ENCODE measurements around the gene CNIH4. TPM values are rescaled to one million over a fixed set of nuclear protein-coding genes. Genes with fewer than 3 reads are reported as not detected.

Gene CNIH4
- total RNA-seq, 4 donors from 2014 or later = 22.4 to 32.4 (median 23.5) TPM

DNA sequence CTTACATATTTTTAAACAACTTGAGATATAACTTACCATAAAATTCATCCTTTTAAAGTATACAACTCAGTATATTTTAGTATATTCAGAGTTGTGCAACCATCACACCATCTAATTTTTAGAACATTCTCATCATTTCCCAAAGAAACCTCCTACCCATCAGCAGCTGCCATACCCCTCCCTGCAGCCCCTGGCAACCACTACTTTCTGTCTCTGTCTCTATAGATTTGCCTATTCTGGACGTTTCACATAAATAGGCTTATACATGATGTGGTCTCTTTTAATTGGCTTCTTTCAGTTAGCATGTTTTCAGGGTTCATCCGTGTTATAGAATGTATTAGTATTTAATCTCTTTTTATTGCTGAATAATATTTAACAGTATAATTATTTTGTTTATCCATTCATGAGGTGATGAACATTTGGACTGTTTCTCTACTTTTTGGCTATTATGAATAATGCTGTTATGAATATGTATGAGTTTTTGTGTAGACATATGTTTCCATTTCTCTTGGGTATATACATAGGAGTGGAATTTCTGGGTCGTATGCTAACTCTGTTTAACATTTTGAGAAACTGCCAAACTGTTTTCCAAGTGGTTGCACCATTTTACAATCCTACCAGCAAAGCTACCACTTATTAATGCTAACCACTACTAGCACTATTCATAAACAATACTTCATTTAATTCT, 48.4 kb downstream of the CNIH4 start:
- Histone ChIP-seq H3K9me3 (no peaks in the 10 kb centered on the region), H3K27me3 (no peaks in the 10 kb centered on the region), H3K4me1 (no peaks in the 10 kb centered on the region), H3K36me3 (peaks cover 60 to 65% of the 10 kb centered on the region in 2 donors), H3K27ac (no peak overlapping the region), H3K4me3 (replicated peaks in 1 of 3) (no peak overlapping the region)
- 77 to 81% methylated on average over 3 of the region's 3 CpGs for WGBS, 2 donors
- intact Hi-C loops (cut with DNase I) = no loop called here
- no peak for TF ChIP-seq CTCF (IDR thresholded peaks at IDR 0.05)
- no peak for TF ChIP-seq POLR2A (IDR thresholded peaks at IDR 0.05)
- no peak for DNase-seq

GRCh38 chr1:224405604-224405970, 48.9 kb downstream of the CNIH4 start:
- TF ChIP-seq POLR2A (IDR thresholded peaks at IDR 0.05) (no peak), CTCF (IDR thresholded peaks at IDR 0.05) (no peak)
- Histone ChIP-seq H3K36me3 (peaks cover 56 to 63% of the 10 kb centered on the region in 2 donors), H3K27me3 (no peaks in the 10 kb centered on the region)

GRCh38 chr1:224406216-224406615, 49.5 kb downstream of the CNIH4 start:
- Histone ChIP-seq H3K36me3 (peaks cover 53 to 63% of the 10 kb centered on the region in 2 donors), H3K4me1 (no peaks in the 10 kb centered on the region), H3K27me3 (no peaks in the 10 kb centered on the region), H3K27ac (no peak overlapping the region), H3K9me3 (no peaks in the 10 kb centered on the region), H3K4me3 (replicated peaks in 1 of 3) (no peak overlapping the region)
- no peak for DNase-seq
- TF ChIP-seq CTCF (IDR thresholded peaks at IDR 0.05) = no peak
- TF ChIP-seq POLR2A (IDR thresholded peaks at IDR 0.05) = no peak
- intact Hi-C loops (cut with DNase I) = no loop called here

More at GRCh38 chr1:224405604-224405970, 48.9 kb downstream of the CNIH4 start:
- H3K9me3 ChIP-seq = no peaks in the 10 kb centered on the region
- H3K4me1 ChIP-seq = no peaks in the 10 kb centered on the region
- intact Hi-C loops (cut with DNase I) = no loop called here
- 91 to 98% methylated on average over 2 of the region's 2 CpGs for WGBS, 2 donors
- DNase-seq = no peak
- no peak overlapping the region for H3K27ac ChIP-seq
- H3K4me3 ChIP-seq (replicated peaks in 1 of 3) = no peak overlapping the region

- peaks cover 0 to 6% of the 10 kb centered on the region in 2 donors for H3K4me1 ChIP-seq
- 94 to 95% methylated on average over 7 of the region's 7 CpGs for WGBS, 2 donors
- TF ChIP-seq CTCF (IDR thresholded peaks at IDR 0.05) (no peak), POLR2A (IDR thresholded peaks at IDR 0.05) (no peak)
- intact Hi-C loops (cut with DNase I) = no loop called here
- no peak overlapping the region for H3K4me3 ChIP-seq (replicated peaks in 1 of 3)
- no peak for DNase-seq
- no peaks in the 10 kb centered on the region for H3K27me3 ChIP-seq
- H3K36me3 ChIP-seq = peaks cover 53 to 61% of the 10 kb centered on the region in 2 donors
- no peak overlapping the region for H3K27ac ChIP-seq
- H3K9me3 ChIP-seq = no peaks in the 10 kb centered on the region
Measured at GRCh38 chr1:224407571-224408293, 51.1 kb downstream of the CNIH4 start.

DNA sequence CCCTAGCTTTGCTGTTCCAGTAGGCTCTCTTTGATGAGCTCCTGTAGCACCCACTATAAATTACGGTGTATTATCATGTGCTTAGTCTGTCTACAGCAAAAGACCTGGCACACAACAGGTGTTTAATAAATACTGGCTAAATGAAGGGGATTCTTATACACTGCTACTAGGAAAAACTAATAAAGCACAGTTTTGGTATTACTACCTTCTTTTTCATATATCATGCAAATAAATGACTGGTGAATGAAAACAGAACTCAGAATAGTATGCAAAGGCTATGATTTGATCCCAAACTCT, 51.6 kb downstream of the CNIH4 start:
- 100% methylated on average over 1 of the region's 1 CpG for WGBS, 2 donors
- H3K36me3 ChIP-seq = peaks cover 50 to 58% of the 10 kb centered on the region in 2 donors

More for the DNA sequence above, 51.6 kb downstream of the CNIH4 start:
- DNase-seq = no peak
- no peak overlapping the region for H3K27ac ChIP-seq
- H3K9me3 ChIP-seq = no peaks in the 10 kb centered on the region
- H3K4me1 ChIP-seq = peaks cover 0 to 6% of the 10 kb centered on the region in 2 donors
- no peaks in the 10 kb centered on the region for H3K27me3 ChIP-seq
- intact Hi-C loops (cut with DNase I) = no loop called here
- no peak overlapping the region for H3K4me3 ChIP-seq (replicated peaks in 1 of 3)
- no peak for TF ChIP-seq CTCF (IDR thresholded peaks at IDR 0.05)
- TF ChIP-seq POLR2A (IDR thresholded peaks at IDR 0.05) = no peak

All from thyroid gland (tissue), 4 donors.